ENCODE results near the gene DNMBP.

DNA sequence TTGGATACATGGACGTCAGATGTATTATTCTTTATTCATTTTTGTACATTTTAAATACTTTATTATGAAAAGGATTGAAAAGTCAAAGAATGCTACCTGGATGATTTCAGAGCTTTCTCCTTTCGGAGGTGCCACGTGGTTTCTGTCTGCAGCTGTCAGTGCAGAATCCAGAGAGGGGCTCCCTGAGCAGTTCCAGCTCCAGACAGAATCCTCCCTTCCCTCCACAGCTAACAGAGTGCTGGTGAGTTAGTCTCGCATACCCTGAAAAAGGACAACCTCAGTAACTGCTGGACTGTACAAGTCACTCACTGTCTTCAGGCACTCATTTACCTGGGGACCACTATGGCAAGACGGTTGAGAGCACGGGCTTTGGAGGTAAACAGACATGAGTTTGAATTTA lies 10.9 kb downstream of the DNMBP start:
- TF ChIP-seq, protein P1, sequence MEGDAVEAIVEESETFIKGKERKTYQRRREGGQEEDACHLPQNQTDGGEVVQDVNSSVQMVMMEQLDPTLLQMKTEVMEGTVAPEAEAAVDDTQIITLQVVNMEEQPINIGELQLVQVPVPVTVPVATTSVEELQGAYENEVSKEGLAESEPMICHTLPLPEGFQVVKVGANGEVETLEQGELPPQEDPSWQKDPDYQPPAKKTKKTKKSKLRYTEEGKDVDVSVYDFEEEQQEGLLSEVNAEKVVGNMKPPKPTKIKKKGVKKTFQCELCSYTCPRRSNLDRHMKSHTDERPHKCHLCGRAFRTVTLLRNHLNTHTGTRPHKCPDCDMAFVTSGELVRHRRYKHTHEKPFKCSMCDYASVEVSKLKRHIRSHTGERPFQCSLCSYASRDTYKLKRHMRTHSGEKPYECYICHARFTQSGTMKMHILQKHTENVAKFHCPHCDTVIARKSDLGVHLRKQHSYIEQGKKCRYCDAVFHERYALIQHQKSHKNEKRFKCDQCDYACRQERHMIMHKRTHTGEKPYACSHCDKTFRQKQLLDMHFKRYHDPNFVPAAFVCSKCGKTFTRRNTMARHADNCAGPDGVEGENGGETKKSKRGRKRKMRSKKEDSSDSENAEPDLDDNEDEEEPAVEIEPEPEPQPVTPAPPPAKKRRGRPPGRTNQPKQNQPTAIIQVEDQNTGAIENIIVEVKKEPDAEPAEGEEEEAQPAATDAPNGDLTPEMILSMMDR (IDR thresholded peaks at IDR 0.05), result no peak
- no peak for TF ChIP-seq POLR2A (IDR thresholded peaks at IDR 0.05)
